Femur (tissue), 1 donor: ENCODE results near the gene DUSP22.

Experiments
- DNase-seq: peaks from one replicate; pipeline ENCODE4 v3.0.0-alpha.2; 2017

DUSP22 gene

DNA sequence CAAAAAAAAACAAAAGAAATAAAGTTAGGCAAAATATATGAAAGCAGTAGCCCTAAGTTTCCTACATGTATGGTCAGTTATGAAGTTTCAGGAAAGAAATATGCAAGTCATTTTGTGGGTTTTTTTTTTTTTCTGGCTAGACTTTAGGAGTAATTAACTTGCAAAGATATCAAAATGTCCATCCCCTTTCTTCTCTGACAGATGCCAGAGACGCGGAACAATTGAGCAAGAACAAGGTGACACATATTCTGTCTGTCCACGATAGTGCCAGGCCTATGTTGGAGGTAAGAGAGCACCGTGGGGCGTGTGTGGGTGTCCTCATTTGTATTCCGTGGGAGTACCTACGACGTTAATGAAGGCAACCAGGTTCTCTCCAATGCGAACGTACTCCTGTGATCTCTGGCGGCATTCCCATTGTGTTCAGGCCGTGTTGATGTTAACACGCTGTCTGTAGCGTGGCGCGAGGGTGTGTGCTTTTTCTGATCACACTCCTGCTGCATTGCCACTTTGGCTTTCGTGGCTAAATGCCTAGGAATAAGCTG lies 19.5 kb downstream of the DUSP22 start:
- DNase-seq: no peak

DNA sequence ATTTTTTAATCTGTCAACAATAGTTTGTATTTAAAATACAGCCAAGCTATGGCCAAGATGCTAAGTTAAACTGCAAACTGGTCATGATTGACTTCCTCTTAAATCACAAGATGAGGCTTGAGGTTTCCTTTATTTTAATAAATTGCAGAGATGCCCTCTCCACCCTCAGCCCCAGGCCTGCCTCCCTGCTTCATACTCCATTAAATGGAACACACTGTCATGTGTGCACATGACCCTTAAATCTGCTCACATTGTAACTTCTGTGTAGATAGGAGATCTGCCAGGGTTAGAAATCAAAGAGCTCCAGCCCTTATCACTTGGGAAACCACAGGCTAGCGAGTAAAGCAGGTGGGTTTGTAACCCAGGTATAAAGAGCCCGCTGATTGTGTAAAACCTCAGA lies 20.8 kb downstream of the DUSP22 start:
- DNase-seq: no peak

DNA sequence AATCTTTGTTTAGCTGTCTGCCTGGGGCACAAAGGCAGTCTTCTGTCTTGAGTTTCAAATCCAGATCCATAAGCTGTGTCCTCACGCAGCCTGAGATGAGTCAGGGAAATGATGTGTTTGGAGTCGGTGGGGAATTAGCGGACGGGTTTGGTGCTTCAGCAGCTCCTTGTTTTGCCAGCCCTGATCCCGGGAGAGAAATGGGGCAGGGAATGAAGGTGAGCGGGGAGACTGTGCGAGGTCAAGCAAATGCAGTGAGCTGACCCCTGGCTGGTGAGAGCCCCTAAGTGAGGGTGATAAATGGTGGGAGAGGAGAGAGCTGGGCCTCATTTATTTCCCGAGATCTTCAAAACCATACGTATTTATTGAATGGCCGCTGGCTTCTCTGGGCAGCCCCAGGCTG lies 21.6 kb downstream of the DUSP22 start:
- DNase-seq: no peak

DNA sequence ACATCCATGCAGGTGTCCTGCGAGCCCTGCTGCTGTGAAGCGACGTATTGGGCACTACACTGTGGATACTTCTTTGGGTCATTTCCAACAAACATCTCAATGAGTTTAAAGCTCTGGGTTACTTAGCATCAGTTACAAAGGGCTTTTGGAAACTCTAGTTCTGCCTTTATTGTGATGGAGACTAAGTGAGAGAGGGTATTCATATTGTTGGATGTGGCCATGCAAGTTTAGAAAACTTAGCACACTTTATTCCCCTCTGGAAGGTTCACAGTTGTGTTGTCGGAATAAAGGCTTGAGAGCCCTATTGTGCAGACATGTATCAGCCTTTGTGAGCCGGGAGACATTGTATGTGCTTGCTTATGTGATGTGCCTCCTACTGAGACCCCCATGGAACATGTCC lies 22.1 kb downstream of the DUSP22 start:
- DNase-seq: no peak

DNA sequence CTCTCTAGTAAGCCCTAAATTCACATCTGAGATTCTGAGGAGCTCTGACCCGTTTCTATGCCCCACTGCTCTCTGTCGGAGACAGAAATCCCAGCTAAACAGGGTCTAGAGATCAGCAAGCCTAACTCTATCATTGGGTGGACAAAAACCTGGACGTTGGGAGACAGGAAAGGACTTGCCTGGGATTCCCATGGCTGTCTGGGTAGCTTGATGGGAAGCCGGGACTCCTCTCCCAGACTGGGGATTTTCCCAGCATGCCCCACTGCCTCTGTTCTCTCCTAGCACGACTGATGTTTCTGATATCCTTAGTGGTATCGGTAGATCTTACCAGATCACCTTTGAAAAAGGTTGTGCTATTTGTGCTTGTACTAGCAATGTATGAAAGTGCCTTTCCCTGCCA lies 22.9 kb downstream of the DUSP22 start:
- DNase-seq: no peak

DNA sequence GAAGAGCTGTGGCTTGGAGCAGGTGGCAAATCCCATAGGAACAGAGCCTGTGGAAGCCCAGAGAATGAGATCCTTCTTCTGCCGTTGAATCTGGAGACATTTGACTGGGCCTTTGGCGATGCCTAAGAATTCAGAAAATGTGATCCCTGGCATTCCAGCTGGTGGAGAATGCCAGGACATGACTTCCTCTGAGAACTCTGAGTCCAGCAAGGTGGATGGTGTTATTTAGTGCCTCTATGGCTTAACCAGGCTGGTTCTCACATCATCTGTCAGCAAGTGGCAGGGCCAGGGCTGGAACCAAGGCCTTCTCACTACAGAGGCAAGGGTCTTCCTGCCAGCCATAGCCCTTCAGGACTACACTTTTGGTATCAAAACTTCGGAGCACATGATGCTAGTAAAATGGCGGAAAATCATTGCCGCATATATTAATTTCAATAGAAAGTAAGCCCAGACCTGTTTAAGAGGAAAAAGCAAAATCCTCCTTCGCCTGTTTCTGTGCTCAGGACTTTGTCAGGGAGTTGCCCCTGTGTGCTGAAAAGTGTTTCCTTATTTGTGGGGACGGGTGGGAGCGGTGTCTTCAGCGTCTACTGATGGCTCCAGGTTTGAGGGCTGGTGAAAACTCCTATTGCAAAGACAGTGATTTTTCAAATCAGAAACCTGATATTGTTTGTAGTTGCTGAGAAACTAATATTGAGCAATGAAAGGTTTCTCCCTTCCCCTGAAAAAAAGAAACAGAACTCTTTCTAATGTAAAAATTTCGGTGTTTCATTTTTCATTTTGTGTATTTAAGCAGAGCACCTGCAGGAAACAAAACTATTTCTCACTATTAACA lies 23.9 kb downstream of the DUSP22 start:
- no peak for DNase-seq

DNA sequence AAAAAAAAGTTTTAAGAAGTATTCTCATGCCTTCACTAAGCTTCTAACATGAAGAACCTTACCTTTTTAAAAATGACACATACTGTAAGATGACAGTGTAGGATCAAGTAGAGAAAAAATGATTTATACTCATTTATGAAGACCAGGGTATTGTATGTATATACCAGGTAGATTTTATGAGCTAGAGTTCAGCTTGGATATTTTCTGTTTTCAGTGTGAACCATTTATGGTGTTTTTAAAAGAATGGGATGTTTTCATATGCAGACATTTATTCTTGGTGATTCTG lies 24.4 kb downstream of the DUSP22 start:
- DNase-seq: no peak

DNA sequence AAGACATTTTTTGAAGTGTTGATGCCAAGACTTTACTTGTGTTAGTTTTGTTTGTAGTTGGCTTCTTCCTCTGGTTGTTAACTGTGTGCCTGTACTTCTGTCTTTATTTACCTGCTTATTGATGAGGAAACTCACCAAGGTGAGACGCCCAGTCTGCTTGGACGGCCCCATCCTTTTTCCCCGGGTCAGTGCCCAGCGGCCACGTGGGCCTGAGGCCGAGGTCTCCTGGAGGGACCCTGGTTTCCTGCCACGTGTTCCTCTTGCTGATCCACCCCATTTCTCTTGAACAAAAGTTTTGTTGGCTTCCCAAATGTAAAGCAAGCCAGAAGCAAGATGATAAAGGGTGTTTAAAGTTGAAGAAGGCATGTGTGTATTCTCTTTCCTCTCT lies 24.8 kb downstream of the DUSP22 start:
- DNase-seq: no peak

DNA sequence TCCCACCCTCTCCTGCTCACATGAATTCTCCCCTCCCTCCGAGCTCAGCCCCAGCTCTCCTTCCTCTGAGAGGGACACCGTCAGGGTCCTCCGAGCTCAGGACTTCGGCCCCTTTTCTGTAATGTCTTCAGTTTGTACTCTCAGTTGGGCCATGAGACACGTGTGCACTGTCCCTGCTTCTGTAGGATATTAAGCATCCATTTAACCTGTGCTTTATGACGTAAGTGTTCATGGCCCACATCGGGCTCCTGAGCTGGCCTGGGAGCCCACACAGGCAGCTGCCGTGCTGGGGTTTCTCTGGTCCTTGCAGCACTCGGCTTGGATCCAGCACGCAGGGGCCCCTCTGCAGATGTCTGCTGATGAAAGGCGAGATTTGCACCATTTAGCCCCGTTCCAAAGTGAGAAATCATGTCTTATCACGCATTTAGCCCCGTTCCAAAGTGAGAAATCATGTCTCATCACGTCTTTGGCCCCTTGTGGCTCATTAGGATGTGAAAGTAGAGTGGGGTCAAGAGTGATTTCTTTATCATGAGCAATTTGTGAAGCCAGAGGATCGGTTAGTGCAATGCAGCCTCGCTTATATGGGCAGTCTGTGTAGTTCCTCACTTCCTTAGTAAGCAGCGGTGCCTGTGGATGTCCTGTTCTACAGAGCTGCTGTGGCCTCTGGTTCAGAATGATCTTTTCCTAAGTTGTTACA lies 25.3 kb downstream of the DUSP22 start:
- no peak for DNase-seq

DNA sequence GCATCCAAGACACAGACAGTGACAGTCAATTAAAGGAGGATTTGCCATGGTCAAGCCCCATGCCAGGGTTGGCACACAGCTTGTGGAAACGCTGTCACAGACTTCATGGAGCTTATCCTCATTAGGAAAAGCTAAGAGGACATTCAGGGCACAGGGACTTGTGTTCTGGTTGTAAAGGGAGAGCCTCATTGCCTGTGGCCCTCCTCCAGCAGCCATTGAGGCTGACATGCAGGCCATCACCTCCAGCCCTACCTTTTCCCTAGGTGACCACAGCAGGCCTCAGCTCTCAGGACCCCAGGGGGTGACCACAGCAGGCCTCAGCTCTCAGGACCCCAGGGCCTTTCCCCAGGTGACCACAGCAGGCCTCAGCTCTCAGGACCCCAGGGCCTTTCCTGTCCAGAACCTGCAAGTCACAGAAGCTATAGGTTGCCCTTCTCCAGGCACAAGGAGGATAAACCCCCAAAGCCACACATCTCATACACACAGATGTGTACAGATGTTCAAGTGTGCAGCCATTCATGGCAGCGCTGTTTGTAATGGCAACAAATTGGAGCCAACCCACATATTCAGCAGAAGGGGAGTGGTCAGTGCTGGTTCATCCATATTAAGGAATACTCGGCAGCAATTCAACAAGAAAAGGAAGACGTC lies 26.1 kb downstream of the DUSP22 start:
- no peak for DNase-seq

DNA sequence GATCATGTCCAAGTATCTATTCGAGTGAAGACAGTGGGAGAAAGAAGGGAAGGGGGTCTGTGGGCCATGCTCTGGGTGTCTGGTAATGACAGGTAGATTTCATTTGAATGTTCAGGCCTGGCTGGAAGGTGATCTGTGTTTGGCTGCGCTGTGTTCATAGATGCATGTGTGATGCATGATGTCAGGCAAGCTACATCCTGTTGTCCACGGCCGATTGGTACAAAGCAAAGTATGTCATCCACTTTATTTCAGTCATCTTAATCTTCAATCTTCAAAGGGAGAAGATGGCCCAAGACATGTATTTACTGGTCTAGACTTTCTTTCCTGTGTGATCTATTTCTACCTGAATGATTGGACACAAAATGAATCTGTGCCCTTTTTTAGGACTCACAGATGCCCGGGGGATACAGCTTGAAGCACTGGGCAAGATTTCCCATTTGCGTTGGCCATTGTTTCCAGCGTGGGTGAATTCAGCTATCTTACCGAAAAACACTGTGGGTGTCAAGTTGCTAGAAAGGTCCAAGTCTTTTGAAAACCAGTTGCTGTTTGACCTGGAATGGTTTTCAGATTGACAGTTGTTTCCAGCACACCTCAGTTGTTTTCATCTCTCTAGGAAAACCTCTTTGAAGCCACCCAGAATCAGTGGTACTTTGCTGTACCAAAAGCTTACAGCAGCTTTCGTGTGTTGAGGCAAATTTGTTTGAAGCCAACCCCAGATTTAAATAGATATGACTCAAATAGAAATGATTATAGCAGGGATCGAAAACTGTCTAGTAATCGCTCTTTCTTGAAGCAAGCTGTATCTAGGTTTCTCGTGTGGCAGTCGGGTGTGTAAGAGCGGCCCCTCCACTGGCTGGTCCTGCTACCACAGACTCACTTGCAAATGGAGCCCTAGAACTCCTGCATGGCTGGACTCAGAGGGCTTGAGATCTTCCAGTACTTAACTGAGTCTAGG lies 27.2 kb downstream of the DUSP22 start:
- DNase-seq: no peak

DNA sequence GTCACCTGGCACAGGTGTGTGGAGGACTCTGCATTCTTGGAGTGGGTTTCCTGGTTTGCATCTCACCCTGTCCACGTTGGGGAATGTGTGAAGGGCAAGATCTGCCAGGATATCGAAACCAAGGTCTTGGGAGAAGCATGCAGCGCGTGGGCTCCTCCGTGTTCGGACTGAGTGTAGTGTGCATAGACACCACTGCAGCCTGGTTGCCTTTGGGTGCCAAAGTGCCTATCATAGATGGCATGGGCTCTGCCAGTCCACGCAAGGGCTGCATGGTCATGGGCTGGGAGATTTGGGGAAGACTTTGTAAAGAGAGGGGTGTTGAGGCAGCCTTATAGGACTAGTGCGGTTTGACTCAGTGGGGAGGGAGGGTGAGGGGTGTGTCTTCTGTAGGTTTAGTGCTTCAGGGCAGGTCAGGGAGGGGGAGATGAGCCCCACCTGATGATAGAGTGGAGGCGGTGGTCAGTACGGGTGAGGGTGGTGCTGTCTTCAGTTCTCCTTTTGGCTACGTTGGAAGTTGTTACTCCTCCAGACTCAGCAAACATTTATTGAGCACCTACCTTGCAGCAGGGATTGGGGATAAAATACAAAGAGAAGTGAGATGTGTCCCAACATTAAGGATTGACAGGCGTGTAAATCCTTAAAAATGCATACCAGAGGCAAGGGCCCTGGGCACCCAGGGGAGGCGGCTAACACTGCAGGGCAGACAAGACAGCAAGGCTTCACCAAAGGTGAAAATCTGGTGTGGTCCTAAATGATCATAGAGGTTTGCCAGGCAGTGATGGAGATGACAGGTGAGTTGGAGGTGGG lies 28.3 kb downstream of the DUSP22 start:
- no peak for DNase-seq

DNA sequence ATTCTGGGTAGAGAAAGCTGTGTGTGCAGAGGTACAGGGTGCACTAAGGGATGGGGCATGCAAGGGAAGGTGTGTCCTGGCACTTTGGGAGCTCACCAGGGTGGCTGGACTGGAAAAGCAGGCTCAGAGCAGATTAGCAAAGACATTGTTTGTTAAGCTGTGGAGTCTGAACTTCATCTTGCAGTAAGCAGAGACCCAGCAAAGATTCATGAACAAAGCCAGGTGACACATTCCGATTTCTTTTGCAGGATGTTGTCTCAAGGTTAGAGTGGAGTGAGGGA lies 28.8 kb downstream of the DUSP22 start:
- DNase-seq: no peak

DNA sequence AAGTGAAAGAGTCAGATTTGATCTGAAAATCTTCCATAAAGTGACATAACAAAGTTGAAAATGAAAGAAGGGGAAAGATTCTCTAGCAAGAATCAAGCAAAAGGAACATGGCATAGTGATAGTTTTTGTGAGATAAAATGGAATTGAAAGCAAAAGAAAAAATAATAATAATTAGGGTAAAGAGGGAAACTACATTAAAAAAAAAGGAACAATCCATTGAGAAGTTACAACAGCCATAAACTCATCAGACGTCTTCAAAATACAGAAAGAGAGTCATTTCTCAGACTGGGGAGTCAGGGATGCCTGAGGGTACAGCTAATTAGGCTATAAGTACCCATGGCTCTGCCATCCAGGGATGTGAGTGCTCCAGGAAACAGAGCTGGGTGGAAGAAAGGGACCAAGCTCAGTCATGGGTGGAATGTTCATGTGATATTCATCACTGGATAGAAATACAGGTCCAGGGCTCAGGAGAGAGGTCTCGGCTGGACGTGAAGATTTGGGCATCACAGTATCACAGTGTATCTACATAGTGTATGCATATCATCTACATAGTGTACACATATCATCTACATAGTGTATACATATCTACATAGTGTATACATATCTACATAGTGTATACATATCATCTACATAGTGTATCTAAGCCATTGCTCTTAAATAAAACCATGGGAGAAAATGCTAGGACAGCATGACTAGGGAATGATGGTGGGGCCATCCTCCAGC lies 29.4 kb downstream of the DUSP22 start:
- DNase-seq: no peak

DNA sequence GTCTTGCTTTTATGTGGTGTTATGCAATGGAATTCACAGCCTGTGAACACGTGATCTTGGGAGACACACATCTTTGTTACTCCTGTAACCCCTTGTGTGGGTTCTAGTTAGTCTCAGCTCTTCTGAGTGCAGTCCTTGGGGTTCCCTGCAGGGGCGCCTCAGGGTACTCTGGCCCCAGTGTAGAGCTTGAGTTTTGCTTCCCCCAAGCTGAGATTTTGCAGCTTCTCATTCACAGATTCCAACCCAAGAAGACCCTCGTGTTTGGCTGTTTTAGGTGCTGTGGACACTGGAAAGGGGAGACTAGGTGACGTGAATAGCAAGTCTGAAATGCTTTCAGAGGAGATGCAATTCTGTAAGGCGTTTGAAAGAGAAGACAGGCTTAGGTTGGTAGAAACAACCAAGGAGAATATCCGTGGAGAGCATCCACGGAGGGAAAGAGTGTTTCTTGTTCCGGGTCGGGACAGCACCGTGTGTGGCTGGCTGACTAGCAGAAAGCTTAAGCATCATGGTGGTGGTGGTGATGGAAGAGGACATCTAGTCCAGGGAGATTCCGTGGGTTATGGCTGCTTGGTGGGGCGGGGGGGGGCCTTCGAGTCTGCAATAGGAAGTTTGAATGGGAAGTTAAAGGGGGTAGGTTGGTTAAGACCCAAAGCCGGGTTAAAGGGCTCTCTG lies 30.1 kb downstream of the DUSP22 start:
- DNase-seq: no peak

DNA sequence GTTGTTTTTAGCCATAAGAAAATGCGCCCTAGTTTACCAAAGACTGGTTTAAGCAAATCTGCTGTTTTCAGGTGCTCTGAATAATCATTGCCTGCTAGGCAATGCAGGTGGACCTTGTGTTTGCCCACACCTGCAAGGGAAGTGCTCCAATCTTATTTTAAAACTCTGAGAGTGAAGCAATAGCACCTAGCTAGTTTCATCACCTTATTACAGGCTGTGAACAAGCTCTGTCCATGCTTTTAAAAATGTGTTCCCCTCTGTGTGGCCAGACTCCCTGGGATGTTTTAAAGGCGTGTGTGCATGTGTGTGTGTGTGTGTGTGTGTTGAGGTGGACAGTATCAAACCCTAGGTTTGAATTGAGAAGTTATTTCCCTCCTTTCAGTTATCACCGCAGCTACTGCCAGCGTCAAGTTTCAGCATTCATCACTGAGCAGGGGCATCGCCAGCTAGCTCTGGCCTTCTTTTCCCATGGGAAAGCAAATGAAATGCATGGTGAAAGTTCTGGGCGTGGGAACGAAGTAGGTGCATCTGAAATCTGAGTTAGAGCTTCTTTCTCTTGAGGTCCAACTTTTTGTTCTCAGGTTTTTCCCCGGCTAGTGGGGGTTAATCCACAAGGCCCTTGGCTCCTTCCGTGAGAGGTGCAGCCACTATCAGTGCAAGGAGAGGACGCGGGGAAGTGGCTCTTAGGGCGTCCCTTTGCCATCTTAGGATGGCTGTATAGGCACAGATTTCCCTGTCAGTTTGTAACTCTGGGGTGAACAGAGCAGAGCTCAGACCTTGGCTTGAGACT lies 30.8 kb downstream of the DUSP22 start:
- no peak for DNase-seq

DNA sequence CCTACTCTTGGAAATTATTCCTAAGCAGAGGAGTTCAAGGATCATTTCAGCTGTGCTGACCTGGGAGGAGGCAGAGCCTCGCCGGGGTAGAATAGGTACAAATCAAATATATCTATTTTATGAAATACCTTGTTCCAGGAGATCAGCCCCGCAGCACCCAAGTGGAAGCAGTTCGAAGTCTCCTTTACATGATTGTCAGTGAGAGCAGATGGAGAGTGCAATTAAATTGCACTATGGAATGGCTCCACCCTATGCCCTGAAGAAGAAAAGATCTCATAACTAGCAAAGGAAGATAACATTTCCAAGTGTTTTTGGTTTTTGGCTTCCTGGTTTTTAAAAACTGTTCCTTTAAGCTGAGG lies 31.4 kb downstream of the DUSP22 start:
- DNase-seq: no peak

DNA sequence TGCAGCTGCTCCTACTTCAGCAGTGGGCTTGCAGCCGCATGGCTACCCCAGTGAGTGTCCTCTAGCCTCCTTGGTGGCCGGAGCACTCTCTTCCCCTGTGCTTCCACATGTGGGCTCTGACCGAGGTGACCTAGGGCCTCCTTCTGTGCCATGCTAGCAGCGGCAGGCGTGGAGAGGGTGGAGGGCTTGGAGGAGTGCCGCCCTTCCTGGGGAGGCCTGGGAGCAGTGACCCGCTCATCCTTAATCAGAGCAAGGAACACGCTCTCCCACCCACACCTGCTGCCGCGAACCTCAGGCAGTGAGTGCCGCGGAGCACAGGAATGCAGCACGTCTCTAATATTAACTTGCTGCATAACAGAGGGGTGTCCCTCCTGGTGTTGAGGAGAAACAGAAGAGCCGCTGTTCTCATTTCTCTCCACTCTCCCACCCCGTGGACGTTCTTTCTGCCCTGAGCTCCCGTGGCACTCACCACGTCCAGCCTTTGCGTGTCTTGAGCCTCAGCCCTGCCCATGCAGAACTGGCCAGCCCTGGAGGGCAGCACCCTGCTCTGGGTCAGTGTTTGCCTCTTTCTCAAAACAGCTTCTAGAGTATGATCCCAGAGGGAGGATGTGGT lies 31.9 kb downstream of the DUSP22 start:
- no peak for DNase-seq

DNA sequence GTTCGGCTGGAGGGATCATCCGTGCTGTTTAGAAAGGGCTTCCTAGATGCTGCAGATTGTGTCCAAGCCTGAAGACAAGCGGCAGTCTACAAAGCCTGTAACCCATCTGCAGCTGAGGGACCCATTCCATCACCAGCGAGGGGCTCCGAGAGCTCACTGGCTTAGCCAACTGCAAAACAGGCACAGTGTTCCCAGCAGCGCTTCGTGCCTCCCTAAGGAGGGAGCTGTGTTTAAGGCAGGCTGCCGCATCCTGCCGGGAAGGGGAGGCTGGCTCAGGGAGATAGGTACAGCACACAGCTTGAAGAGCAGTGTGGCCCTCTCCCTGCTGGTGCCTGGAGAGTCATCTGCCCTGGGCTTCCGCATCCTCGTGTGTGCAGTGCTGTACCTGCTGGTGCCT lies 32.4 kb downstream of the DUSP22 start:
- DNase-seq: no peak
